HL-60 (cell line): Measurements from ENCODE around the gene ANXA2.
"Not testable (repeated sequence)": the region's sequence is repeated elsewhere in the genome, so short reads cannot be mapped to it uniquely, and the experiment has no call there.

Source experiments
- DNase-seq, 2 experiments: peaks; one replicate each; pipeline ENCODE4 v3.0.0-alpha.2; 2010 to 2020; ENCODE audit warnings: low read depth in 1 of 2, low spot score in 1 of 2
- H3K27ac ChIP-seq: fragments of 250-450 bp; sonication (Bioruptor Pico); replicated peaks from 2 replicates; pipeline ENCODE4 v1.5.1; 2020; ENCODE audit warnings: mild to moderate bottlenecking, moderate library complexity
- H3K27me3 ChIP-seq: fragments of 250-450 bp; sonication (Bioruptor Pico); 2 replicates; pipeline ENCODE4 v1.5.1; 2021; ENCODE audit warnings: mild to moderate bottlenecking, moderate library complexity; ENCODE audit not compliant: insufficient read depth, poor library complexity, severe bottlenecking
- H3K4me3 ChIP-seq: replicated peaks from 2 replicates; pipeline ENCODE4 v1.5.1; 2011; ENCODE audit warnings: mild to moderate bottlenecking, control low read depth, low read length; ENCODE audit not compliant: insufficient read depth
- GABPA ChIP-seq: IDR thresholded peaks from 2 replicates; pipeline ENCODE4 v1.6.1; 2012; ENCODE audit warnings: low read depth
- POLR2AphosphoS5 ChIP-seq: IDR thresholded peaks from 2 replicates; pipeline ENCODE4 v1.6.1; 2012; ENCODE audit warnings: low read depth
- SPI1 ChIP-seq: IDR thresholded peaks from 2 replicates; pipeline ENCODE4 v1.6.1; 2012; ENCODE audit warnings: low read depth, mild to moderate bottlenecking, borderline replicate concordance
- TF ChIP-seq, protein P1 (sequence below): IDR thresholded peaks from 2 replicates; pipeline ENCODE4 v1.6.1; 2012; ENCODE audit warnings: low read depth; ENCODE audit not compliant: insufficient replicate concordance
- TF ChIP-seq, protein P2 (sequence below): IDR thresholded peaks from one replicate; pipeline ENCODE4 v1.5.1; 2011; ENCODE audit warnings: low read length, control low read depth, inconsistent platforms; ENCODE audit not compliant: insufficient read depth

The ANXA2 gene

DNA sequence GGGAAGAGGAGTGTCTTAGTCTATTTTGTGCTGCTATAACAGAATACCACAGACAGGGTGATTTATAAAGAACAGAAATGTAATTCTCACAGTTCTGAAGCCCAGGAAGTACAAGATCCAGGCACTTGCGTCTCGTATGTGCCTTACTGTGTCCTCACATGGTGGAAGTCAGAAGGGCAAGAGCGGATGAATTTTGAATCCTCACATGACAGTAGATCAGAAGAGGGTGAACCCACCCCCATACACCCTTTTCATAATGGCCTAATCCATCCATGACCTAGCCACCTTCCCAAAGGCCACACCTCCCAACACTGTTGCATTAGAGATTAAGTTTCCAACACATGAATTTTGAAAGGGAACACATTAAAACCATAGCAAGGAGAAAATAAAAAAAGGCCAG, 18.7 kb upstream of the ANXA2 start:
- Histone ChIP-seq H3K27me3 (no peaks in the 10 kb centered on the region), H3K27ac (no peak overlapping the region), H3K4me3 (no peak overlapping the region)
- DNase-seq = no peak
- TF ChIP-seq, protein P1, sequence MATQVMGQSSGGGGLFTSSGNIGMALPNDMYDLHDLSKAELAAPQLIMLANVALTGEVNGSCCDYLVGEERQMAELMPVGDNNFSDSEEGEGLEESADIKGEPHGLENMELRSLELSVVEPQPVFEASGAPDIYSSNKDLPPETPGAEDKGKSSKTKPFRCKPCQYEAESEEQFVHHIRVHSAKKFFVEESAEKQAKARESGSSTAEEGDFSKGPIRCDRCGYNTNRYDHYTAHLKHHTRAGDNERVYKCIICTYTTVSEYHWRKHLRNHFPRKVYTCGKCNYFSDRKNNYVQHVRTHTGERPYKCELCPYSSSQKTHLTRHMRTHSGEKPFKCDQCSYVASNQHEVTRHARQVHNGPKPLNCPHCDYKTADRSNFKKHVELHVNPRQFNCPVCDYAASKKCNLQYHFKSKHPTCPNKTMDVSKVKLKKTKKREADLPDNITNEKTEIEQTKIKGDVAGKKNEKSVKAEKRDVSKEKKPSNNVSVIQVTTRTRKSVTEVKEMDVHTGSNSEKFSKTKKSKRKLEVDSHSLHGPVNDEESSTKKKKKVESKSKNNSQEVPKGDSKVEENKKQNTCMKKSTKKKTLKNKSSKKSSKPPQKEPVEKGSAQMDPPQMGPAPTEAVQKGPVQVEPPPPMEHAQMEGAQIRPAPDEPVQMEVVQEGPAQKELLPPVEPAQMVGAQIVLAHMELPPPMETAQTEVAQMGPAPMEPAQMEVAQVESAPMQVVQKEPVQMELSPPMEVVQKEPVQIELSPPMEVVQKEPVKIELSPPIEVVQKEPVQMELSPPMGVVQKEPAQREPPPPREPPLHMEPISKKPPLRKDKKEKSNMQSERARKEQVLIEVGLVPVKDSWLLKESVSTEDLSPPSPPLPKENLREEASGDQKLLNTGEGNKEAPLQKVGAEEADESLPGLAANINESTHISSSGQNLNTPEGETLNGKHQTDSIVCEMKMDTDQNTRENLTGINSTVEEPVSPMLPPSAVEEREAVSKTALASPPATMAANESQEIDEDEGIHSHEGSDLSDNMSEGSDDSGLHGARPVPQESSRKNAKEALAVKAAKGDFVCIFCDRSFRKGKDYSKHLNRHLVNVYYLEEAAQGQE = no peak
- TF ChIP-seq GABPA (no peak), SPI1 (no peak), POLR2AphosphoS5 (no peak)
- TF ChIP-seq, protein P2, sequence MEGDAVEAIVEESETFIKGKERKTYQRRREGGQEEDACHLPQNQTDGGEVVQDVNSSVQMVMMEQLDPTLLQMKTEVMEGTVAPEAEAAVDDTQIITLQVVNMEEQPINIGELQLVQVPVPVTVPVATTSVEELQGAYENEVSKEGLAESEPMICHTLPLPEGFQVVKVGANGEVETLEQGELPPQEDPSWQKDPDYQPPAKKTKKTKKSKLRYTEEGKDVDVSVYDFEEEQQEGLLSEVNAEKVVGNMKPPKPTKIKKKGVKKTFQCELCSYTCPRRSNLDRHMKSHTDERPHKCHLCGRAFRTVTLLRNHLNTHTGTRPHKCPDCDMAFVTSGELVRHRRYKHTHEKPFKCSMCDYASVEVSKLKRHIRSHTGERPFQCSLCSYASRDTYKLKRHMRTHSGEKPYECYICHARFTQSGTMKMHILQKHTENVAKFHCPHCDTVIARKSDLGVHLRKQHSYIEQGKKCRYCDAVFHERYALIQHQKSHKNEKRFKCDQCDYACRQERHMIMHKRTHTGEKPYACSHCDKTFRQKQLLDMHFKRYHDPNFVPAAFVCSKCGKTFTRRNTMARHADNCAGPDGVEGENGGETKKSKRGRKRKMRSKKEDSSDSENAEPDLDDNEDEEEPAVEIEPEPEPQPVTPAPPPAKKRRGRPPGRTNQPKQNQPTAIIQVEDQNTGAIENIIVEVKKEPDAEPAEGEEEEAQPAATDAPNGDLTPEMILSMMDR = no peak

DNA sequence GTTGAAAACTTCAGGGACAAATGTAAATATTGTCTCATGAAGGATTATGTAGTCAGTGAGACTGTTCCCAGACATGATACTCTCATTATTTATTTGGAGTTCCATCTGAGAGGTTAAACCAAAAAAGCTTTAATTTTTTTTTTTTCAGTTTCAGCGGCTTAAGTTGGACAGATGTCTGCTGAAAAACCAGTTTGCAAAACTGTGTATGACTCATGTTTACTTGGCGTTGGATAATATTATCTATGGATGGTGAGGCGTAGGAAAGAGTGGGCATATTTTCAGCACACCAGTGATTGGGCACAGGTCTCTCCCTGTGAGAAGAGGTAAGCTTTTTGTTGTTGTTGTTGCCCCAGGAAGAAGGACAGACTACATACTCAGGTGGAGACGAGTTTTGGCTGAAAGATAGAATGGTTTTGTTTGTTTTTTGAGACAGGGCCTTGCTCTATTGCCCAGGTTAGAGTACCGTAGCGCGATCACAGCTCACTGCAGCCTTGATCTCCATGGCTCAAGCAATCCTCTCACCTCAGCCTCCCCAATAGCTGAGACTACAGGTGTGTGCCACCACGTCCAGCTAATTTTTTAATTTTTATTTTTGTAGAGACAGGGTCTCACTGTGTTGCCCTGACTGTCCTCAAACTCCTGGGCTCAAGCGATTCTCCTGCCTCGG, 16.4 kb upstream of the ANXA2 start:
- no peak overlapping the region for H3K27ac ChIP-seq
- no peak overlapping the region for H3K4me3 ChIP-seq
- TF ChIP-seq, protein P1 = no peak
- no peak for TF ChIP-seq POLR2AphosphoS5
- TF ChIP-seq, protein P2 = no peak
- no peak for TF ChIP-seq GABPA
- no peak for TF ChIP-seq SPI1
- no peaks in the 10 kb centered on the region for H3K27me3 ChIP-seq
- no peak for DNase-seq

DNA sequence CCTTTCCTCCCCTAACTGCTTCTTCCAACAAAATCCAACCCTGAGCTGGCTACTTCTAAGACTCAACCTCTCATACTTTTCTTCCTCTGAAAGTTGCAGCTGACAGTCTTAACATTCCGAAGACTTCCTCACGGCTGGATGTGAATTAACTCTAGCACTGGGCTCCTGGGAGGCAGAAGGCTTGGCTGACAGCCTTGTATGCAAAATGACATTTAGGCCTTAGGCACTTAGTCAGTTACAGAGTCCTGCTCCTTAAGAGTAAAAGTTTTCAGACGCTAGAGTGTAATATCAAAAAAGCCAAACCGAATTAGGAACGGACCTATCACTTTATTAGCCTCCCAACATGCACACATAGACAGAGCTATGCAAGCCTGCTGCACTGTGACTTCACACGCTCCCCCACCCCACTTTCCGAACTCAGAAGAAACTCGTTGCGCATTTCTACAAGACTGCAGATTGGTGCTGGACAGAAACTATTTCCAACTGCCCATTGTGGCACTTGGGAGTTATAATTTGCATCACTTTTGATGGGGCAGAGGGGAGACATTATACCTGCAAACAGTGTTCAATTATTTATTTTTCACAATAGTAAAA, 15.5 kb upstream of the ANXA2 start:
- no peak for DNase-seq

DNA sequence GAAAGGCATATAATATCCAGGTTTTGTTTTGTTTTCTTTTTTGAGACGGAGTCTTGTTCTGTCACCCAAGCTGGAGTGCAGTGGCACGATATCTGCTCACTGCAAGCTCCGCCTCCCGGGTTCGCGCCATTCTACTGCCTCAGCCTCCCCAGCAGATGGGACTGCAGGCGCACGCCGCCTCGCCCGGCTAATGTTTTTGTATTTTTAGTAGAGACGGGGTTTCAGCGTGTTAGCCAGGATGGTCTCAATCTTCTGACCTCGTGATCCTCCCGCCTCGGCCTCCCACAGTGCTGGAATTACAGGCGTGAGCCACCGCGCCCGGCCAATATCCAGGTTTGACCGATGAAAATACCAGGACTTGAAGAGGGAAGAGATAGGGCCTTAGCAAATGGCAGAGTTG, 15.0 kb upstream of the ANXA2 start:
- not testable (repeated sequence) for H3K27ac ChIP-seq, H3K27me3 ChIP-seq, H3K4me3 ChIP-seq, DNase-seq

More for the DNA sequence above, 15.5 kb upstream of the ANXA2 start:
- no peaks in the 10 kb centered on the region for H3K27me3 ChIP-seq
- H3K27ac ChIP-seq = no peak overlapping the region
- H3K4me3 ChIP-seq = no peak overlapping the region
- TF ChIP-seq GABPA (no peak), SPI1 (no peak), POLR2AphosphoS5 (no peak)
- TF ChIP-seq, protein P2 = no peak
- TF ChIP-seq, protein P1 = no peak
